SK-N-MC (cell line): ENCODE measurements around the gene BAZ1A.

Experiments
- EZH2 ChIP-seq: fragments of 200-600 bp; sonication (generic); IDR thresholded peaks from one replicate; pipeline ENCODE4 v1.6.1; 2017; ENCODE audit warnings: antibody characterized with exemption
- POLR2AphosphoS5 ChIP-seq: IDR thresholded peaks from 2 replicates; pipeline ENCODE4 v1.6.1; 2012; ENCODE audit warnings: mild to moderate bottlenecking, low read depth, low read length, borderline replicate concordance

GRCh38 chr14:34837801-34838322 lies 37.3 kb downstream of the BAZ1A start:
- TF ChIP-seq EZH2: no peak
- TF ChIP-seq POLR2AphosphoS5: no peak
